Trophoblast cell (in vitro differentiated cells and primary cell): Measurements from ENCODE around the gene ZNF277.

Source experiments
- DNase-seq, 2 donors: peaks; one replicate each; pipeline ENCODE4 v3.0.0-alpha.2; 2016
- H2AFZ ChIP-seq: 2 replicates; pipeline ENCODE4 v1.6.1; 2013; ENCODE audit warnings: low read length, moderate library complexity, mild to moderate bottlenecking; ENCODE audit not compliant: insufficient read depth, poor library complexity
- H2AK5ac ChIP-seq: 2 replicates; pipeline ENCODE4 v1.6.1; 2013; ENCODE audit warnings: mild to moderate bottlenecking, low read length
- H2BK120ac ChIP-seq: 2 replicates; pipeline ENCODE4 v1.6.1; 2013; ENCODE audit warnings: low read length, mild to moderate bottlenecking, moderate library complexity; ENCODE audit not compliant: insufficient read depth, poor library complexity
- H2BK12ac ChIP-seq: 2 replicates; pipeline ENCODE4 v1.6.1; 2013; ENCODE audit warnings: mild to moderate bottlenecking, low read length, moderate library complexity
- H2BK5ac ChIP-seq: 2 replicates; pipeline ENCODE4 v1.6.1; 2013; ENCODE audit warnings: low read length, low read depth, moderate library complexity, mild to moderate bottlenecking; ENCODE audit not compliant: poor library complexity
- H3K14ac ChIP-seq: 2 replicates; pipeline ENCODE4 v1.6.1; 2013; ENCODE audit warnings: mild to moderate bottlenecking, low read length
- H3K18ac ChIP-seq: 2 replicates; pipeline ENCODE4 v1.6.1; 2013; ENCODE audit warnings: mild to moderate bottlenecking, low read length
- H3K23ac ChIP-seq: 2 replicates; pipeline ENCODE4 v1.6.1; 2013; ENCODE audit warnings: low read length
- H3K27ac ChIP-seq: 2 replicates; pipeline ENCODE4 v1.5.1; 2013; ENCODE audit warnings: low read depth, mild to moderate bottlenecking, inconsistent platforms, low read length, moderate library complexity
- H3K27me3 ChIP-seq: 2 replicates; pipeline ENCODE4 v1.6.1; 2013; ENCODE audit warnings: inconsistent platforms, mild to moderate bottlenecking, low read length, moderate library complexity; ENCODE audit not compliant: insufficient read depth
- H3K36me3 ChIP-seq, 2 experiments: 1 replicate in 1 of 2; 2 replicates in 1 of 2; pipeline ENCODE4 v1.6.1; 2013; ENCODE audit warnings: low read length in 2 of 2, mild to moderate bottlenecking in 2 of 2, moderate library complexity in 1 of 2; ENCODE audit not compliant: insufficient read depth in 2 of 2, control insufficient read depth in 1 of 2
- H3K4ac ChIP-seq: 2 replicates; pipeline ENCODE4 v1.6.1; 2013; ENCODE audit warnings: low read depth, mild to moderate bottlenecking, low read length, moderate library complexity
- H3K4me1 ChIP-seq, 2 experiments: 1 replicate in 1 of 2; 2 replicates in 1 of 2; pipeline ENCODE4 v1.6.1; 2013; ENCODE audit warnings: low read length in 2 of 2, mild to moderate bottlenecking in 2 of 2, moderate library complexity in 1 of 2; ENCODE audit not compliant: insufficient read depth in 2 of 2, control insufficient read depth in 1 of 2
- H3K4me2 ChIP-seq: 2 replicates; pipeline ENCODE4 v1.6.1; 2013; ENCODE audit warnings: inconsistent platforms, mild to moderate bottlenecking, low read length, moderate library complexity
- H3K4me3 ChIP-seq: 2 replicates; pipeline ENCODE4 v1.5.1; 2013; ENCODE audit warnings: mild to moderate bottlenecking, low read depth, low read length, inconsistent platforms
- H3K79me1 ChIP-seq: one replicate; pipeline ENCODE4 v1.6.1; 2013; ENCODE audit warnings: low read length
- H3K79me2 ChIP-seq: 2 replicates; pipeline ENCODE4 v1.6.1; 2013; ENCODE audit warnings: low read length, mild to moderate bottlenecking; ENCODE audit not compliant: control insufficient read depth, insufficient read depth, poor library complexity
- H3K9ac ChIP-seq: 2 replicates; pipeline ENCODE4 v1.6.1; 2013; ENCODE audit warnings: mild to moderate bottlenecking, low read length
- H3K9me3 ChIP-seq: 2 replicates; pipeline ENCODE4 v1.6.1; 2013; ENCODE audit warnings: low read depth, mild to moderate bottlenecking, control low read depth, inconsistent platforms, low read length; ENCODE audit not compliant: insufficient read depth
- H4K12ac ChIP-seq: 2 replicates; pipeline ENCODE4 v1.6.1; 2013; ENCODE audit warnings: low read depth, mild to moderate bottlenecking, low read length, moderate library complexity
- H4K8ac ChIP-seq: 2 replicates; pipeline ENCODE4 v1.6.1; 2013; ENCODE audit warnings: low read depth, mild to moderate bottlenecking, low read length, moderate library complexity
- H4K91ac ChIP-seq: one replicate; pipeline ENCODE4 v1.6.1; 2013; ENCODE audit warnings: low read depth, mild to moderate bottlenecking, low read length, moderate library complexity
- WGBS: extraction: QIAGEN DNeasy Blood & Tissue Kit; methylation state at CpG from one replicate; pipeline ENCODE4 v1.1.7; 2013; ENCODE audit warnings: missing lambda C conversion rate; ENCODE audit not compliant: insufficient read length, insufficient coverage; ENCODE audit errors: extremely low coverage; 5-methylcytosine and 5-hydroxymethylcytosine counted together

Gene ZNF277

DNA sequence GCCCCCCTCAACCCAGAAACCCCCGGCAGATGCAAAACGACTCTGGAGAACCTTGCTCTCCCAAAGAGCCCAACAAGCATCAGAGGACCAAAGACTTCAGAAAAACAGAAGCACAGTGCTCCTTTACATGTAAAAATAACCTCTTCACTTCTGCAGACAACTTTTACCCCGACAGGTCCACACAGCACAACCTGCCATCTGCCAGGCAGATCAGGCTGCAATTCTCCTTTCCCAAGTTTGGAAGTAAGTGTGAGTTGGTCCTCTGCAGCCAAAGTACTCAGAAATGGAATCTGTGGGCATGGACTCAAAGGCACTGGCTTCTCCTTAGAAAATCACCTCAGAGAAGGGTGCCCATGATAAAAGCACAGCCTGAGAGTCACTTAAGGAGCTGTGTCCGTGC is 26.3 kb upstream of the ZNF277 start:
- Histone ChIP-seq H3K79me2 (no peaks in the 10 kb centered on the region), H3K9me3 (no peaks in the 10 kb centered on the region), H3K23ac (no peak overlapping the region), H3K18ac (no peak overlapping the region), H3K4me2 (no peak overlapping the region), H3K4me3 (no peak overlapping the region), H3K4me1 (no peaks in the 10 kb centered on the region), H2AK5ac (no peak overlapping the region), H4K8ac (no peak overlapping the region), H3K27me3 (no peaks in the 10 kb centered on the region), H4K91ac (no peak overlapping the region), H3K4ac (no peak overlapping the region), H2AFZ (no peak overlapping the region), H2BK120ac (no peak overlapping the region), H3K14ac (no peak overlapping the region), H3K27ac (no peak overlapping the region), H3K79me1 (no peaks in the 10 kb centered on the region), H3K36me3 (no peaks in the 10 kb centered on the region), H3K9ac (no peak overlapping the region), H4K12ac (no peak overlapping the region), H2BK12ac (no peak overlapping the region), H2BK5ac (no peak overlapping the region)
- WGBS = no CpG with 5 or more reads among the region's 4 CpGs
- no peak for DNase-seq

DNA sequence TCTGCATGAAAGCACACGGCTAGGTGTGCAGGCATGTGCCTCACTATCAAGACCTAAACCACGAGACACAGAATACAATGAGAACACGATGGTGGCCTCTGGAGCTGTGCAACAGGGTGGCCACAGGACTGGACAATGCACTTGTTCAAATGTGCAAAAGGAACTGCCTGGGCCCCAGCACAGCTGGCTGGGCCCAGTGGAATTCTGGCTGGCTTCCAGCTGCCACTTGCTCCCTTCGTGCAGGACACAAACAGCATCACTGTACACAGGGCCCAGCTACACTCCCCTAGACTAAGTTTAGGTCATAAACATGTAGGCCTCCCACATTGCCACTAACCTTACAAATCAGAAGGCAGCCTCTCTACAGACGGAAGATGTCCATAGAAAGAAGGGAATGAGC is 23.7 kb upstream of the ZNF277 start:
- no peak overlapping the region for H2BK12ac ChIP-seq
- H2AFZ ChIP-seq = no peak overlapping the region
- no peak overlapping the region for H3K4me3 ChIP-seq
- no peak overlapping the region for H3K14ac ChIP-seq
- no peaks in the 10 kb centered on the region for H3K36me3 ChIP-seq
- no peak overlapping the region for H4K91ac ChIP-seq
- H2BK120ac ChIP-seq = no peak overlapping the region
- H3K9me3 ChIP-seq = no peaks in the 10 kb centered on the region
- no peaks in the 10 kb centered on the region for H3K79me1 ChIP-seq
- H3K27me3 ChIP-seq = no peaks in the 10 kb centered on the region
- no peak overlapping the region for H2BK5ac ChIP-seq
- H2AK5ac ChIP-seq = no peak overlapping the region
- no peak overlapping the region for H3K9ac ChIP-seq
- peaks cover 0 to 2% of the 10 kb centered on the region in 2 experiments for H3K4me1 ChIP-seq
- no peak overlapping the region for H3K27ac ChIP-seq
- no peak for DNase-seq
- H3K79me2 ChIP-seq = no peaks in the 10 kb centered on the region
- H3K23ac ChIP-seq = no peak overlapping the region
- no CpG with 5 or more reads among the region's 5 CpGs for WGBS
- H3K4ac ChIP-seq = no peak overlapping the region
- H3K4me2 ChIP-seq = no peak overlapping the region
- H4K12ac ChIP-seq = no peak overlapping the region
- no peak overlapping the region for H3K18ac ChIP-seq
- H4K8ac ChIP-seq = no peak overlapping the region

DNA sequence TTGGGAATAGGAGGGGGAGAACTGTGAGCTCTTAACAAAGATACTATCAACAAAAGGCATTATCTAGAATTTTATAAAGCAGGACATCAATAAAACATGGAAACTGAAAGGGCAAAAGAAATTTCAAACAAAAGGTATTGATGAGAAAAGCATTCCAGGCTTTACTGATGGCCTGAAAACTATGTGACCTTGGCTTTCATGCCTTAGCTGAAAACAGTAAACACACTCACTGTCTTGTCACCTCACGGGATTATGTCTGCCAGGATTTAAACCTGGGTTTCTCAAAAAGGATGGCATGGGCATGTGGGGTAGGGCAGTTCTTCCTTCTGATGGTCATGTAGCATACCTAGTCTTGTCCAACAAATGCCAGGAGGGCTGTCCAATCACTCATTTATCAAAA is 23.2 kb upstream of the ZNF277 start:
- H2BK12ac ChIP-seq = no peak overlapping the region
- H4K8ac ChIP-seq = no peak overlapping the region
- no peak overlapping the region for H2AK5ac ChIP-seq
- H3K27me3 ChIP-seq = no peaks in the 10 kb centered on the region
- H3K4me3 ChIP-seq = no peak overlapping the region
- H3K79me1 ChIP-seq = no peaks in the 10 kb centered on the region
- no peak overlapping the region for H3K4me2 ChIP-seq
- H4K91ac ChIP-seq = no peak overlapping the region
- no peak overlapping the region for H2BK120ac ChIP-seq
- no CpG with 5 or more reads among the region's 1 CpG for WGBS
- no peaks in the 10 kb centered on the region for H3K36me3 ChIP-seq
- no peaks in the 10 kb centered on the region for H3K9me3 ChIP-seq
- no peak overlapping the region for H3K27ac ChIP-seq
- no peaks in the 10 kb centered on the region for H3K79me2 ChIP-seq
- H3K4me1 ChIP-seq = peaks cover 0 to 2% of the 10 kb centered on the region in 2 experiments
- no peak overlapping the region for H3K4ac ChIP-seq
- H4K12ac ChIP-seq = no peak overlapping the region
- H3K9ac ChIP-seq = no peak overlapping the region
- H2AFZ ChIP-seq = no peak overlapping the region
- no peak overlapping the region for H3K14ac ChIP-seq
- no peak for DNase-seq
- no peak overlapping the region for H3K23ac ChIP-seq
- no peak overlapping the region for H2BK5ac ChIP-seq
- no peak overlapping the region for H3K18ac ChIP-seq

DNA sequence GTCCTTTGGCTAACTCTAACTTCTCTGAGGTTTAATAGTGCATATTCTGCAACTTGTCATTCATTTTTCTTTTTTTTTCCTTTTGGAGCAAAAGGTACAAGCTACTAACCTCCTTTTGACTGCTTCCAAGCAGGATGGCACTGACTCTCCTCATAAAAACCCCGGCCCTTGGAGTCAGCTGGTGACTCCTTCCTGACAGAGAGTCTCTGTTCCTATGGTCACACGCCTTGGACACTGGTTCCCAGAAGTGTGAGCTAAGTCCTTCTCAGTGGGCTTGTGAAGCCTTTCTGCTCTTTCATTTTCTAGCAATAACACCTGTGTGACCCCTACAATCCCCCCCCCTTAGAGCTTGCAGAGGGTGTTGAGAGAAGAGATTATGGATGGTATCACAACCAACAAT is 22.0 kb upstream of the ZNF277 start:
- Histone ChIP-seq H3K79me1 (no peaks in the 10 kb centered on the region), H2BK12ac (no peak overlapping the region), H3K4me1 (peaks cover 0 to 2% of the 10 kb centered on the region in 2 experiments), H3K27me3 (no peaks in the 10 kb centered on the region), H4K91ac (no peak overlapping the region), H2AFZ (no peak overlapping the region), H4K12ac (no peak overlapping the region), H2BK120ac (no peak overlapping the region), H3K9me3 (no peaks in the 10 kb centered on the region), H3K4me2 (no peak overlapping the region), H2BK5ac (no peak overlapping the region), H3K14ac (no peak overlapping the region), H3K4ac (no peak overlapping the region), H2AK5ac (no peak overlapping the region), H3K23ac (no peak overlapping the region), H3K4me3 (no peak overlapping the region), H3K27ac (no peak overlapping the region), H3K79me2 (no peaks in the 10 kb centered on the region), H3K9ac (no peak overlapping the region), H4K8ac (no peak overlapping the region), H3K36me3 (no peaks in the 10 kb centered on the region), H3K18ac (peak overlapping the region; percentile 43)
- WGBS = no CpG with 5 or more reads among the region's 2 CpGs
- no peak for DNase-seq
